H1 (cell line): ENCODE data around the gene ZNF592. TPM values are rescaled to one million over a fixed set of nuclear protein-coding genes. Genes with fewer than 3 reads are reported as not detected.

Experiments
- CTCF ChIA-PET: fragments of 300-600 bp; sonication (Branson Sonifier 250); formaldehyde crosslinking; loops from one replicate; lab custom pipeline; 2021; ENCODE audit not compliant: partially characterized antibody; lab: Charles Lee
- POLR2A ChIA-PET: fragments of 300-600 bp; sonication (Branson Sonifier 250); formaldehyde crosslinking; loops from one replicate; lab custom pipeline; 2021; ENCODE audit warnings: inconsistent platforms; ENCODE audit not compliant: partially characterized antibody; lab: Charles Lee
- DNase-seq, 2 experiments: peaks; one replicate each; pipeline versions ENCODE4 v3.0.0 to v3.0.0-alpha.2; 2010 to 2022; ENCODE audit warnings: low spot score in 2 of 2, low read depth in 1 of 2, mixed read lengths in 1 of 2
- FAIRE-seq: peaks from 2 replicates; lab custom pipeline; 2011; peaks lifted over from hg19 to GRCh38; lab: Jason Lieb, UNC
- H2AFZ ChIP-seq: 2 replicates; pipeline ENCODE4 v1.8.1; 2012; ENCODE audit warnings: low read length, inconsistent platforms
- H2AK5ac ChIP-seq: 2 replicates; pipeline ENCODE4 v1.6.1; 2013; ENCODE audit warnings: low read depth, low read length
- H2BK120ac ChIP-seq: replicated peaks from 2 replicates; pipeline ENCODE3; 2013; ENCODE audit warnings: low read depth, low read length, inconsistent platforms
- H2BK12ac ChIP-seq: 2 replicates; pipeline ENCODE4 v1.6.1; 2013; ENCODE audit warnings: low read depth, low read length
- H2BK15ac ChIP-seq: 2 replicates; pipeline ENCODE4 v1.6.1; 2013; ENCODE audit warnings: low read length
- H2BK20ac ChIP-seq: 2 replicates; pipeline ENCODE4 v1.6.1; 2013; ENCODE audit warnings: low read length
- H2BK5ac ChIP-seq: 2 replicates; pipeline ENCODE4 v1.6.1; 2013; ENCODE audit warnings: low read depth, low read length
- H3K14ac ChIP-seq: 2 replicates; pipeline ENCODE4 v1.6.1; 2013; ENCODE audit warnings: inconsistent platforms; ENCODE audit not compliant: insufficient read length
- H3K18ac ChIP-seq: 2 replicates; pipeline ENCODE4 v1.6.1; 2013; ENCODE audit warnings: low read length; ENCODE audit errors: extremely low read depth
- H3K23ac ChIP-seq: 2 replicates; pipeline ENCODE4 v1.6.1; 2013; ENCODE audit warnings: inconsistent platforms; ENCODE audit not compliant: insufficient read length
- H3K23me2 ChIP-seq: 2 replicates; pipeline ENCODE4 v1.6.1; 2013; ENCODE audit warnings: low read depth, low read length
- H3K27ac ChIP-seq: 2 replicates; pipeline ENCODE4 v1.6.1; 2011; ENCODE audit warnings: low read depth, low read length, inconsistent platforms
- H3K27me3 ChIP-seq, 4 experiments: replicated peaks in 1 of 4; 1 replicate in 1 of 4; 2 replicates in 3 of 4; pipeline versions ENCODE4 v1.6.1 to v1.8.1; 2011 to 2013; ENCODE audit warnings: low read length in 3 of 4, mild to moderate bottlenecking in 3 of 4, inconsistent platforms in 2 of 4, mixed read lengths in 2 of 4, moderate library complexity in 1 of 4; ENCODE audit not compliant: control insufficient read depth in 3 of 4, insufficient read depth in 3 of 4; ENCODE audit errors: extremely low read depth in 1 of 4
- H3K36me3 ChIP-seq, 4 experiments: 2 replicates each; pipeline versions ENCODE4 v1.6.1 to v1.8.1; 2011 to 2013; ENCODE audit warnings: mild to moderate bottlenecking in 4 of 4, low read length in 3 of 4, moderate library complexity in 2 of 4, control low read depth in 1 of 4, inconsistent platforms in 1 of 4; ENCODE audit not compliant: insufficient read depth in 4 of 4, control insufficient read depth in 2 of 4
- H3K4ac ChIP-seq: replicated peaks from 2 replicates; pipeline ENCODE3; 2013; ENCODE audit warnings: low read length, low read depth, mixed read lengths, inconsistent platforms; ENCODE audit not compliant: insufficient read length
- H3K4me1 ChIP-seq, 4 experiments: replicated peaks in 1 of 4; 1 replicate in 1 of 4; 2 replicates in 3 of 4; pipeline versions ENCODE4 v1.6.1 to v1.8.1; 2011 to 2013; ENCODE audit warnings: low read length in 3 of 4, inconsistent platforms in 2 of 4, mixed read lengths in 1 of 4; ENCODE audit not compliant: insufficient read depth in 4 of 4, control insufficient read depth in 3 of 4
- H3K4me2 ChIP-seq, 2 experiments: 2 replicates each; pipeline versions ENCODE4 v1.6.1 to v1.8.1; 2011 to 2013; ENCODE audit warnings: low read depth in 2 of 2, low read length in 2 of 2, control low read depth in 1 of 2, inconsistent platforms in 1 of 2, mild to moderate bottlenecking in 1 of 2; ENCODE audit not compliant: insufficient read depth in 1 of 2
- H3K4me3 ChIP-seq, 4 experiments: fragments of 200-600, 300-600 bp in 1 of 4; sonication (generic), shearing (Covaris generic), sonication (Bioruptor Twin) in 1 of 4; 2 replicates each; pipeline versions ENCODE4 v1.5.1 to v1.8.1; 2011 to 2016; ENCODE audit warnings: low read length in 4 of 4, low read depth in 3 of 4, control low read depth in 2 of 4, inconsistent platforms in 2 of 4, mild to moderate bottlenecking in 2 of 4, mixed read lengths in 1 of 4, moderate library complexity in 1 of 4; ENCODE audit not compliant: insufficient read depth in 2 of 4; ENCODE audit errors: extremely low read depth in 1 of 4
- H3K56ac ChIP-seq: replicated peaks from 2 replicates; pipeline ENCODE3; 2013; ENCODE audit warnings: low read depth, mild to moderate bottlenecking, mixed read lengths, low read length, inconsistent platforms; ENCODE audit not compliant: insufficient read length
- H3K79me1 ChIP-seq: 2 replicates; pipeline ENCODE4 v1.6.1; 2013; ENCODE audit warnings: low read depth, low read length, control low read depth
- H3K79me2 ChIP-seq, 2 experiments: 2 replicates each; pipeline versions ENCODE4 v1.6.1 to v1.8.1; 2012 to 2013; ENCODE audit warnings: low read length in 2 of 2, mild to moderate bottlenecking in 2 of 2, inconsistent platforms in 1 of 2; ENCODE audit not compliant: insufficient read depth in 2 of 2, control insufficient read depth in 1 of 2
- H3K9ac ChIP-seq, 4 experiments: replicated peaks in 1 of 4; 1 replicate in 1 of 4; 2 replicates in 3 of 4; pipeline versions ENCODE4 v1.6.1 to v1.8.1; 2011 to 2013; ENCODE audit warnings: low read depth in 3 of 4, low read length in 3 of 4, control low read depth in 2 of 4, mild to moderate bottlenecking in 2 of 4, moderate library complexity in 2 of 4, inconsistent platforms in 1 of 4; ENCODE audit errors: extremely low read depth in 1 of 4
- H3K9me3 ChIP-seq, 2 experiments: 2 replicates each; pipeline versions ENCODE4 v1.6.1 to v1.8.1; 2012 to 2013; ENCODE audit warnings: mild to moderate bottlenecking in 2 of 2, moderate library complexity in 2 of 2, control low read depth in 1 of 2, inconsistent platforms in 1 of 2, low read depth in 1 of 2, low read length in 1 of 2, mixed read lengths in 1 of 2; ENCODE audit not compliant: insufficient read depth in 2 of 2
- H4K20me1 ChIP-seq, 2 experiments: replicated peaks in 1 of 2; 2 replicates each; pipeline versions ENCODE3 to v1.8.1; 2011 to 2013; ENCODE audit warnings: inconsistent platforms in 2 of 2, low read length in 2 of 2, mild to moderate bottlenecking in 1 of 2; ENCODE audit not compliant: insufficient read depth in 2 of 2, control insufficient read depth in 1 of 2
- H4K5ac ChIP-seq: 2 replicates; pipeline ENCODE4 v1.6.1; 2013; ENCODE audit warnings: low read length, low read depth, mixed read lengths, inconsistent platforms; ENCODE audit not compliant: insufficient read length
- H4K8ac ChIP-seq: 2 replicates; pipeline ENCODE4 v1.8.0; 2013; ENCODE audit warnings: mild to moderate bottlenecking, moderate library complexity, low read length, inconsistent platforms; ENCODE audit not compliant: insufficient read depth; ENCODE audit errors: extremely low read depth
- H4K91ac ChIP-seq: replicated peaks from 2 replicates; pipeline ENCODE3; 2013; ENCODE audit warnings: low read length, mixed read lengths, inconsistent platforms; ENCODE audit not compliant: insufficient read length
- ATF3 ChIP-seq: IDR thresholded peaks from 2 replicates; pipeline ENCODE4 v1.6.1; 2011; ENCODE audit warnings: low read depth, mild to moderate bottlenecking, low read length; ENCODE audit not compliant: insufficient read depth
- CBX8 ChIP-seq: fragments of 300-800, 300-1000 bp; sonication (generic); IDR thresholded peaks from 2 replicates; pipeline ENCODE4 v1.7.1; 2016; ENCODE audit warnings: low read depth, low read length, borderline replicate concordance
- CTBP2 ChIP-seq: IDR thresholded peaks from 2 replicates; pipeline ENCODE4 v1.7.0; 2011; ENCODE audit warnings: borderline replicate concordance, mild to moderate bottlenecking, moderate library complexity, mixed read lengths, low read length; ENCODE audit not compliant: insufficient read depth, insufficient read length
- FOSL1 ChIP-seq: IDR thresholded peaks from 2 replicates; pipeline ENCODE4 v1.6.1; 2011; ENCODE audit warnings: mild to moderate bottlenecking, low read depth, low read length, moderate library complexity; ENCODE audit not compliant: insufficient read depth
- MAFK ChIP-seq: IDR thresholded peaks from 2 replicates; pipeline ENCODE4 v1.6.1; 2012; ENCODE audit warnings: low read depth, mild to moderate bottlenecking, improper control_type of control experiment, low read length
- POU5F1 ChIP-seq: IDR thresholded peaks from 2 replicates; pipeline ENCODE4 v1.6.1; 2011; ENCODE audit warnings: low read depth, mild to moderate bottlenecking, low read length, moderate library complexity
- RBBP5 ChIP-seq: IDR thresholded peaks from 2 replicates; pipeline ENCODE4 v1.7.1; 2012; ENCODE audit warnings: low read depth, mild to moderate bottlenecking, inconsistent platforms, low read length, moderate library complexity, borderline replicate concordance
- SIN3A ChIP-seq, 2 experiments: IDR thresholded peaks in 1 of 2; conservative IDR thresholded peaks in 1 of 2; 2 replicates each; pipeline ENCODE4 v1.6.1; 2011 to 2012; ENCODE audit warnings: low read length in 2 of 2, improper control_type of control experiment in 1 of 2, low read depth in 1 of 2, mild to moderate bottlenecking in 1 of 2
- SIX5 ChIP-seq: IDR thresholded peaks from 2 replicates; pipeline ENCODE4 v1.6.1; 2011; ENCODE audit warnings: mild to moderate bottlenecking, low read depth, low read length
- SP2 ChIP-seq: IDR thresholded peaks from 2 replicates; pipeline ENCODE4 v1.6.1; 2012; ENCODE audit warnings: mild to moderate bottlenecking, low read length, inconsistent platforms
- SP4 ChIP-seq: IDR thresholded peaks from 2 replicates; pipeline ENCODE4 v1.6.1; 2012; ENCODE audit warnings: low read length, inconsistent platforms
- SRF ChIP-seq: IDR thresholded peaks from 2 replicates; pipeline ENCODE4 v1.6.1; 2011; ENCODE audit warnings: mild to moderate bottlenecking, low read depth, low read length, moderate library complexity
- TBP ChIP-seq: IDR thresholded peaks from 2 replicates; pipeline ENCODE4 v1.6.1; 2011; ENCODE audit warnings: low read depth, low read length, improper control_type of control experiment
- TCF12 ChIP-seq: IDR thresholded peaks from 2 replicates; pipeline ENCODE4 v1.6.1; 2011; ENCODE audit warnings: low read depth, mild to moderate bottlenecking, low read length
- WGBS, 2 experiments: shearing (Covaris generic) in 1 of 2; methylation state at CpG; one replicate each; pipeline versions ENCODE4 v1.1.6 to v1.1.7; 2013 to 2015; ENCODE audit warnings: low lambda C conversion rate in 2 of 2, mixed read lengths in 2 of 2, inconsistent platforms in 1 of 2, low coverage in 1 of 2, missing lambda C conversion rate in 1 of 2; ENCODE audit not compliant: insufficient replicate concordance in 2 of 2, insufficient coverage in 1 of 2, insufficient read length in 1 of 2; ENCODE audit errors: extremely low coverage in 1 of 2, missing lambda C conversion rate in 1 of 2; 5-methylcytosine and 5-hydroxymethylcytosine counted together
- polyA plus RNA-seq, 7 experiments: library from polyadenylated mRNA; depleted of rRNA in 3 of 7; stranded (reverse) in 5 of 7; unstranded in 2 of 7; fragments of >200 nt in 5 of 7; fragments of 200-250 nt in 2 of 7; gene quantifications; 1 replicate in 5 of 7; 2 replicates in 1 of 7; 4 replicates in 1 of 7; pipeline versions ENCODE4 v1.2.1 to v1.2.3, GENCODE V29; 2011 to 2013; ENCODE audit warnings: missing spikeins in 2 of 7, mixed read lengths in 2 of 7
- total RNA-seq: library from RNA; stranded (reverse); fragmentation: NEBNext Ultra II Directional; extraction: Animal tissue kit (Norgen Biotek cat#: 25700); gene quantifications from 2 replicates; pipeline ENCODE4 v1.2.1, GENCODE V29; 2021

Gene ZNF592
- total and polyA plus RNA-seq, 2 of the 8 experiments (the other 6 are each of a cell fraction or from before 2014, with no cell fraction given), result 14.2 to 33.0 TPM

GRCh38 chr15:84761607-84762131 is 13.3 kb downstream of the ZNF592 start:
- no peak overlapping the region for H3K9ac ChIP-seq

More at GRCh38 chr15:84761607-84762131, 13.3 kb downstream of the ZNF592 start:
- Histone ChIP-seq H2AK5ac (no peak overlapping the region), H3K9me3 (no peaks in the 10 kb centered on the region), H3K23ac (no peak overlapping the region), H3K36me3 (0 out of 8 replicates have a peak, but pooled peaks cover 0 to 3% (median 0%) of the 10 kb centered on the region in 4 experiments), H3K18ac (no peak overlapping the region), H2BK5ac (no peak overlapping the region), H3K14ac (no peak overlapping the region), H3K79me1 (peaks cover 8% of the 10 kb centered on the region), H4K20me1 (peaks cover 3 to 6% of the 10 kb centered on the region in 2 experiments), H4K5ac (no peak overlapping the region), H3K23me2 (no peaks in the 10 kb centered on the region; the same call in 1 of the 2 replicates), H3K4me3 (no peak overlapping the region), H3K4me1 (no peaks in the 10 kb centered on the region), H2AFZ (no peak overlapping the region), H4K91ac (no peak overlapping the region), H3K27ac (no peak overlapping the region), H4K8ac (no peak overlapping the region), H2BK12ac (no peak overlapping the region), H3K4me2 (no peak overlapping the region), H3K4ac (no peak overlapping the region), H3K79me2 (peaks cover 7 to 82% of the 10 kb centered on the region in 2 experiments; a peak in 3 of 4 replicates), H2BK20ac (no peak overlapping the region), H3K56ac (no peak overlapping the region), H2BK15ac (no peak overlapping the region), H2BK120ac (no peak overlapping the region), H3K27me3 (no peaks in the 10 kb centered on the region)
- WGBS, 2 experiments, result 92% methylated on average over 4 of the region's 4 CpGs; no CpG with 5 or more reads in 1 of the 2 experiments
- ChIA-PET CTCF (no interaction called here), POLR2A (no interaction called here)
- DNase-seq (no peak), FAIRE-seq (no peak)
- TF ChIP-seq ATF3 (no peak), TBP (no peak), TCF12 (no peak), POU5F1 (no peak), CBX8 (no peak), FOSL1 (no peak), SP2 (no peak), MAFK (no peak), SIN3A (conservative IDR thresholded peaks at IDR 0.05 in 1 of 2, IDR thresholded peaks at IDR 0.05 in 1 of 2; ENCODE audit: low read depth in 1 of 2, low read length in 2 of 2) (no peak), CTBP2 (no peak), SRF (no peak), SIX5 (no peak), SP4 (no peak), RBBP5 (no peak)
